Stimulated activated CD8-positive, alpha-beta memory T cell treated with anti-CD3 and anti-CD28 coated beads, Interleukin-4, amount 100 ng/mL, for 1 hour (primary cell): Measurements from ENCODE around the gene ANKH.

Experiments used
- DNase-seq, 2 donors: peaks; one replicate each; pipeline ENCODE4 v3.0.0-alpha.2; 2020; ENCODE audit warnings: low read depth in 2 of 2, low spot score in 1 of 2

ANKH gene

DNA sequence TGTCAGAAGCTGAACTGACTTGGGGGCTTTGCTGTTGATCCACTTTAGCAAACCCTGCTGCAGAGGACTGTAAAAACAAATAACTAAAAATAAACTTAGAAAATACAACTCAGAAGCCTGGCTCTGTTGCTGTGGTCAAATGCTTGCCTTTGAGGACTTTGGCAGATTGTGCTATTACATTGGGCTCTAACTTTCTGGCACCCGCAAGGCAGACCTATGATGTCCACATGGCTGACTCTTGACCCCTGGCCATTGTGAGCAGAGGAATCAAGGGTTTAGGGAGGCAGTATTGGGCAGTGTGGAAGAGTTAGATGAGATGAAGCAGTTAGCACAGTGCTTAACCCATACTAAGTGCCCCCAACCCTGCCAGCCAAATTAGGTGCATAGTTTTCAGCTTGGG lies 173.1 kb downstream of the ANKH start:
- no peak for DNase-seq

DNA sequence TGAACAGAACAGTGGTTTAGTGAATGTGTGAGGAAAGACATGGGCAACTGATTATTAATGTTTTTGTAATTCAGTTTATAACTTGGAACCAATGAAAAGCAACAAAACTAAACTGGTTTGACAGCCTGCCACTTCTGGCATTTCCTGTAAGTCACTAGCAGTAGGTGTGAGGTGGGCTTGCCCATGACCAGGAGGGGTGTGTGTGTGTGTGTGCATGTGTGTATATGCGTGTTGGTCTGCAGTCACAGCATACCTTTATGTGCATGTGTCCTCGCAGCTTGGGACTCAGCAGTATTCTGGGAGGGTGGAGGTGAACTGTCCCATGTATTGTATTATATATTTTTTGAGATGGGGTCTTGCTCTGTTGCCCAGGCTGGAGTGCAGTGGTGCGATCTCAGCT lies 174.7 kb downstream of the ANKH start:
- DNase-seq: no peak

- no peak for DNase-seq
These were observed 175.5 kb downstream of the ANKH start for GRCh38 chr5:14696057-14696456.

GRCh38 chr5:14695152-14695551 lies 176.4 kb downstream of the ANKH start:
- DNase-seq: no peak

GRCh38 chr5:14693070-14693469 lies 178.5 kb downstream of the ANKH start:
- no peak for DNase-seq

- no peak for DNase-seq
These were observed 184.4 kb downstream of the ANKH start for GRCh38 chr5:14687023-14687665.

- DNase-seq: no peak
These were observed 185.1 kb downstream of the ANKH start for GRCh38 chr5:14686517-14686916.

- DNase-seq: no peak
These were observed 185.8 kb downstream of the ANKH start for GRCh38 chr5:14685757-14686156.

DNA sequence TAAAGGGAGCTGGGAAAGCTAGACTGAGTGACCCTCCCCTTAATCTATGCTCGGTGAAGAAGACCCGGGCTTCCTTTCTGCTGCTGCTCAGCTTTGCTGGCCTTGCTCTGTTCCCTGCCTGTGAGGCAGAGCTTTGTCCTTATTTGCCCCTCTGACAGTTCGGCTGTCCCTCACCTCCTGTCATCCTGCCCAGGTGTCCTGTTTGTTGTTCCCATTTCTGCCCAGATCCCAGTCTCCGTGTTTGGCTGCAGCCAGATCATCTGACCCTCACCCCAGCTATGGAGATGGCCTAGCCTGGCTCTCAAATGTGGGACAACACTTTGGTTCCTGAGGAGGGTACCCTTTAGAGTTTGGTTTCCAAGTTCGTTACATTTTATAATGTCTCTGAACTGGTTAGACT lies 186.8 kb downstream of the ANKH start:
- no peak for DNase-seq

DNA sequence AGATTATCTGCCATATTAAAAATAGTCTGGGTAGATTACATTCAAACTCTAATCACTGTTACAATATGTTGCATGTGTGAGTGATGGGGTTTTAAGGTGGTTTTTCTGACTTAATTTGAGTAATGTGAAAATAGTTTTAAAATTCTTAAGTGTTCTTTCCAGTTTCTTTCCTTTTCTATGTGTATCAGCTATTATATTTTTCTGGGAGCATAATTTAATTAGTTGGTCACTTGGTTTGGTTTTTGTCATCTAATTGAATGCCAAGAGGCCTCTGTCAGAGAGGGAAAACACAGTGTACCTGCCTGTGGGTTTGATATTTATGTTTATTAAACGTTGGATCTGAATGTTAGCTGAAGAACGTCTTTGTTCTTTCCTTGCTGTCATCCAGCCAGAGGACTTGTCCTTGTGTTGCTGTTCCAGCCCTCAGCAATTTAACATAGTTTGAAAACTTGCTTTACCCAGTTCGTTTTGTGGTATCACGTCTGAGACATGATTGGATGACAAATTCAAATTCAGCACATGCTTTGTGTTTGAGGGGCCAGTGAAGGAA lies 187.6 kb downstream of the ANKH start:
- no peak for DNase-seq

DNA sequence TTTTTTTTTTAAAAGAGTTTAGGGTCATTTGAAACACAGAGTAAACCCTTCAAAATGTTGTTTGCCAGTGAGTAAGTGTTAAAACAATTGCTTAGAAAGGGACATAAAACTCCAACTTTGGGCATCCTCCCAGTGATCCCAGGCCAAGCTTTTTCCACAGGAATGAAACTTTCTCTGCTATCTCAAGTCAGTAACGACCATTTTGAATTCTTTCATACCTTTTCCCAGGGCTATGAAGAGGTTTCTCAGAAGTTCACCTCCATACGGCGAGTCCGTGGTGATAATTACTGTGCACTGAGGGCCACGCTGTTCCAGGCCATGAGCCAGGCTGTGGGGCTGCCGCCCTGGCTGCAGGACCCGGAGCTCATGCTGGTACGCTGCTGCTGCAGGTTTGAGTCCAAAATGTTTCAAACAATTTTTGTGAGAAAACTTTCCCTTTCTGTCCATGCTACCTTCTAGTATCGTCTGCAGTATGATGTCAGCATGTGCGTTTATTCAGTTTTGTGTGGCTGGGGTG lies 190.3 kb downstream of the ANKH start:
- DNase-seq: no peak

DNA sequence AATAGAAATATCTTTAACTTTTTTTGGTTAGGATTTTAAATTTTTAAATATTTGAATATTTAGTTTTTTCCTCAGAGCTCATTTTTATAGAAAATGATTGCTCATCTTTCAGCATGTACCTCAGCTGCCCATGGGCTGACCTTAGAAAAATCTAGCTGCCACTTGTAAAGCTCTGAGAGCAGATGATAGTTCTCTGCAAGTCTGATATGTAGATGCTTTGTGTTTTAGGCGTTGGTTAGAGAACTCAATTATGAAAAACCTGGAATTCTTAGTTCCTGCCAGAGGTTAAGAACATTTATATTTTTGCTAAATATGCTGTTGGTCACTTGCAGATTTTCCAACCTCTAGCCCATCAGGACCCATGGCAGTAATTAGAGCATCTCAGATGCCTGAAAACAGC lies 192.0 kb downstream of the ANKH start:
- DNase-seq: no peak

DNA sequence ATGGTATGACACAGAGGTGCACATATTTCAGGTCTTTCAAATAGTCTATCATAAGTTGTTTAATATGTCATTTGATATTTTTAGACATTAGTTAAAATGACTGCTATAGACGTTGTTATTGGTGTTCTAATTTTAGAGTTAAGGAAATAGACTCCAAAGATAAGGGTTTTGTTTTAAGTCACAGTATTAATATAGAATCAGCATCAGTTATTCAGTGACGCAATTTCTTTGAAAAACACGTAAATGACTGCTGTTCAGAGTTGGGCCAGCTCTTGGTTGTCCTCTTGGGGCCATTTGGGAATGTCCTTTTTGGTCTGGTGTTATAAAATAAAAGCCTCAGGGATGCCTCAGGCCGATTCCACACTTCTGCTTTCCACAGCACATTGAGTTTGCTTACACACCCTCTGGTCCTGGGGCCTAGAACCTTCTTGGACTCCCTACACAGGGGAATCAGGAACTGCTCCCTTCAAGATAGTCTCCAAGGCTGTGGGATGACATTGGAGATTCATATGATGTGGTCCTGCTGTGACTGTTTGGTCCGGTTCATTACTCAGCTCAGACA lies 192.7 kb downstream of the ANKH start:
- DNase-seq: no peak

- DNase-seq: no peak
These were observed 195.3 kb downstream of the ANKH start for GRCh38 chr5:14676320-14676719.

- no peak for DNase-seq
These were observed 195.7 kb downstream of the ANKH start for GRCh38 chr5:14675865-14676300.

DNA sequence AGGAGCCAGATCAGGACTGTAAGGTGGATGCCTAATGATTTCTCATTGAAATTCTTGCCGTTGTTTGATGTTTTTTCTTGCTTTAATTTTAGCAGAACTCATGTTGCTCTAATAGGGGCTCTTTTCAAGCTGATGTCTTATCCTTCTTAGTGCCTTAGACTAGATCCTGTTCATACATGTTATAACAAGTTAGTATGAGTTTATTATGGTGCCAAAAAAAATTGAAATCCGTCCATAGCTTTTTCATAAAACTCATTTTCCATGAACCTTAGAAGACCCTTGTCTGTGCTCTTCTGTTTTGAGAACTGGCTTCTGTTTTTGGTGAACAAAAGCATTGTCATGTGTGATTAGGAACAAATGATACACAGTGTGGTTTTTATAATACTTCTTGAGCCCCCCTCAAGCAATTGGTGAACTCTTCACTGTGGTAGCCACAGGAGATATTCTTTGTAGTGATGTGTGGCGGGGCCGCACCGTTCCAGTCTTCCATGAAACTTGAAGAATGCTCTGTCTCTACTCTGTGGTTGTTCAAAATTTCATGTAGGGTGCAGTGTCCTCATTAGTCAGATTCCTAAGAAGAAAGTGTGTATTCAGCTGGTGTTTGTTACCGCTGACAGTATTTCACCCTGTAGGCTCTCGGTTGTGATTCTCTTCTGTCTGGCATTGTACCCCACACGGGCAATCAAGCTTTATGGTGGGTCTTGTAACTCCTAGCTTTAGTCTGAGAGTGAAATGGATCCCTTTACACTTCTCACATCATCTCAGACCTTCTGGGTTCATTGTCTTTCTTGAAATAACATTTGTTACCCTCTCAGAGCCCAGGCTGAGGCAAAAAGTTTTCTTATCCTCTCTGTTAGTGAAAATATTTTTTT lies 196.4 kb downstream of the ANKH start:
- DNase-seq: no peak

DNA sequence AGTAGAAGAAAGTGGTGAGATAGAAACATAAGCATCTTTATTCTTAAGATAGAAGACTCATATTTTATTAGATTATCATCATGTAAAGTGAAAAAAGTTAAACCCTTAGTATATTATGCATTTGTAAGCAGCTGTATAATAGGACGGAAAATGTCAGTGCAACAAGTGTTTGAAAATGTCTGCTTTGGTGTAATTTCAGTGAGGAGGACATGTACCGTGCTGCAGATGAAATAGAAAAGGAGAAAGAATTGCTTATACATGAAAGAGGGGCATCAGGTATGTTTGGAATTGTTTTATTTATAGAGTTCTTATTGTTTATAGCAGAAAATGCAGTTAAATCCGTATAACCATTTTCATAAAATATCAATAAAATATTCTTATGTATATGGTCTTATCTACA lies 198.1 kb downstream of the ANKH start:
- DNase-seq: no peak

GRCh38 chr5:14672484-14673394 lies 198.8 kb downstream of the ANKH start:
- DNase-seq: no peak

GRCh38 chr5:14672082-14672481 lies 199.5 kb downstream of the ANKH start:
- no peak for DNase-seq

DNA sequence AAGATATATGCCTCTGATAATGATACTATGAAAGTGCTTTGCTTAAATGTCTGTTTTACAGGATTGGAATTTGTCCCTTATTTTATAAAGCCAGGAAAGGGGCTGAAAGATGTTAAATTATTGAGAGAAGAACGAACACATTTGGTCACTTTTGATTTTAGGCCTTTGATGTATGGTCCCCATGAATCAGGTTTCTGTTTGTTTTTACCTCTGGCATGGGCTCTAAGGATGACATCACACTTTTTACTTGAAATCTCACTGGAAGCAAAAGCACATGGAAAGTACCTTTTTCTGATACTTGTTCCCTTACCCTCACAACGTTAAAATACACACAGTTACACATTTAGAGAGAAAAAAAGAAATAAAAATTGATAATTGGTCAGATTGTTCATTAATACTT lies 200.2 kb downstream of the ANKH start:
- DNase-seq: no peak

GRCh38 chr5:14669975-14670374 lies 201.6 kb downstream of the ANKH start:
- DNase-seq: no peak
